NCI-H2171 treated with DMSO at 0.1 percent for 48 hours (cell line): ENCODE data around the gene NFIC.
"Not testable (repeated sequence)": the region's sequence is repeated elsewhere in the genome, so short reads cannot be mapped to it uniquely, and the experiment has no call there.

Experiments used
- DNase-seq: peaks from one replicate; lab custom pipeline; 2025; lab: John Stamatoyannopoulos, UW

Gene NFIC

DNA sequence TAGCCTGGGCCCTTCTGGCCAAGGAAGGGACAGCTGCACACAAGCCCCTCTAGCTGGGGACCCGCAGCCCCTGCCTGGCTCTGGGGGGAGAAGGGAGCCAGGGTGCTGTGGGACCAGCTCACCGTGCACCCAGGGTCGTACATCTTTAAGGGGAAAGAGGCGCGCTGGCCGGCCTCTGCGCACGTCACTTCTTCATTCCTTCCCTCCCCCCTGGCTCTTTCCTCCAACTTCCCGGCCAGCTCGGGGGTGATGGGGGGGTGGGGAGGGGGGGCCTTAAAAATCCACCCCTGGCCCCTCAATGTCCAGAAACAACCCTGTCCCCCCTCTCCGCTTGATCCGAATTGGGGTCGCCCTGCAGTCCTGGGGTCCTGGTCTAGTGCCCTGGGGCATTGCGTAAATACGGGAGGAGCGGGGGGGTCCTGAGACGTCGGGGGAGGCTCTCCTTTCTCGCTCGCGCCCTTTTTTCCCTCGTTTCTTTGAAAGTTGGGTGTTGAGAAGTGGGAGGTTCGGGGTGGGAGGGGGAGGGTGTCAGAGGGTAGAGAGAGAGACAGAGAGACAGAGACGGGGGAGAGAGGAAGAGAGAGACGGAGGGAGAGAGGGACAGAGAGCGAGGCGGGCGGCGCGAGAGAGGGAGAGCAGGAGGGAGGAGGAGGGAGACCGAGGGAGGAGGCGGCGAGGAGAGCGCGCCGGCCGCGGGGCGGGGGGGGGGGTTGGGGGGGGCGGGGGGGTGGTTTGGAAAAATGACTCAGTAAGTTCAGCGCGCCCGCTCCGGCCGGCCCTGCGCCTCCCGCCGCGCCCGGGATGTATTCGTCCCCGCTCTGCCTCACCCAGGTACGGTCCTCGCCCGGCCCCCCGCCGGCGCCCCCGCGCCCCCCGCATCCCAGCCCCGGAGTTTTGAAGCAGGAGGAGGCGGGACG is at the start of gene NFIC:
NFIC (plus strand) TSS at position 748 of the 917 bp plus-strand sequence; CDS start at position 802, 54 bp downstream.
- peak; percentile 56 for DNase-seq

DNA sequence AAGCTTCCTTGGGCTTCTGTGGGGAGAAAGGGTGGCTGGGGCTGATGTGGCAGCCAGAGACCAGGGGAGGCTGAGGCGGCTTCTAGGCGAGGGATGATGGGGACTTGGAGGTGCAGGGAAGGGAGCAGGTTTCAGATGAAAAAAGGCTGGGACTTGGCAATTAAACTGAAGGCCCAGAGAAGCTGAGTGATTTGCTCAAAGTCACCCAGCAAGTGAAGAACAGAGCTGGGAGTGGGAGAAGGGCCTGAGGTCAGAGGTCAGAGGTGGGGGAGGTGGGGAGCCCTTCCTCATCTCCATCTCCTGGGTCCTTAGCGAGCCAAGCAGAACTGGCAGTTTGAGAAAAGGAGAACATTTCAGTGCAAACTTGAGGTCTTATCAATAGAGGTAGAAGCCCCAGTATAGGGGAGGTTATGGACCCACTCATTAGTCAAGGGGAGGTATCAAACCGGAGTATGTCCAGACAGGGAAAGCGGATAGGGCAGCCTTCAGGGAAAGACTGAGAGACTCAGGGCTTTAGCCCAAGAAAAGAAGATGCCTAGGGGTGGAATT is 49.6 kb upstream of the NFIC start:
- no peak for DNase-seq

DNA sequence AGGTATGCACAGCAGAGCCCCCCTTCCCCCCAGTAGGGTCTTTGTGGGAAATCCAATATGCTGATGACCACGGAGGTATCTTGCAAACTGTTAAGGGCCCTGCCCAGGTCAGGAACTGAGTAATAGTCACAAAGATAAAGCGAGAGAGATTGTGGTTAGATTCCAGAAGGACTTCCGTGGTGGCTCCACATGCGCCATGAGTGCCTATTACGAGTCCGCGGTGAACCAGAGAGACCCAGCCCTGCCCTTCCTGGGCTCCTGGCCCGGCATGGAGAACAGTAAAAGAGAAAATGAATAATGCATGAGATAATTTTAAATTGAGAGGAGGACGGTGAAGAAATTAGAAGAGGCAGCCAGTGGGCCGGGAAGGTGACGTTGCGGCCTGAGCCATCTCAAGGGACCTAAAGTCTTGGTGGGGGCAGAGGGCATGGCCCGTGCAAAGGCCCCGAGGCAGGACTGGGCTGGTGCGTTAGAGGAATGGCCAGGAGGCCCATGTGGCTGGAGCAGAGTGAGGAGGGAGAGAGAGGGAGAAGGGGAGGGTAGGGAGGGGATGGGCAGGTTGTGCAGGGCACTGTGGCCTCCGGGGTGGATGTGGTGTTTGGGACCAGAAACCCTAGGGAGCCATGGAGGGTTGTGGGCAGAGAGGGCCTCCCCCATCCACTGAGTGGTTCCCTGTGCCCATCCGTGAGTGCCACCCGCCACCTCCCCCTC is 46.6 kb upstream of the NFIC start:
- no peak for DNase-seq

DNA sequence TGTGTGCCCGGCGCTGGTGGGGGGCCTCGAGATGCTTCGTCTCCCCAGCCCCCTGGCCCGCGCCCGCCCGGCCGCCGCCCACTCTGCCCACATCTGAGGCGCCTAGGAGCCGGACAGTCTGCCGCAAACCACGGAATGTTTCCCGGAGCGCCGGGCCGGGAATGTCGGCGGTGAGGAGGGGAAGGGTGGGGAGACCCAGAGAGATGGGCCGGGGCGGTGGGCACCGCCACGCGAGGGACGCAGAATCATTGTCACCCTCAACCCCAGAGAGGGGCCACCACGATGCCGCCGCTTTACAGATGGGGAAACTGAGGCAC is 46.1 kb upstream of the NFIC start:
- no peak for DNase-seq

DNA sequence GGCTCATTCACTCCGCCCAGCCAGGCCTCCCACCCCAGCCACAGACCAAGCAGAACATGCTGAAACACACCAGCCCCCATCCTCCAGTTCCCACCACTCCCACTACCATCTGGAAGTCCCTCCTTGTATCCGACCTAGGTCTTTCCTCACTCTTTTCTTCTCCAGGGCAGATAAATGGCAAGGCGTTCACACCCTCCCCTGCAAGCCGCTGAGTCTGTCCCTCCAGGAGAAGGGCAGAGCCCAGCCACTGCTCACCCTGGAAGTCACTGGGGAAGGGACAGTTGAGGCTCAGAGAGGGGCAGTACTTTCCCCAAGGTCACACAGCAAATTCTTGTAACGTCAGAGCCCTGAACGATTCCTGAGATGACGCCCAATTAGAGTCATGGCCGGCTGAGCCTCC is 45.5 kb upstream of the NFIC start:
- DNase-seq = no peak

DNA sequence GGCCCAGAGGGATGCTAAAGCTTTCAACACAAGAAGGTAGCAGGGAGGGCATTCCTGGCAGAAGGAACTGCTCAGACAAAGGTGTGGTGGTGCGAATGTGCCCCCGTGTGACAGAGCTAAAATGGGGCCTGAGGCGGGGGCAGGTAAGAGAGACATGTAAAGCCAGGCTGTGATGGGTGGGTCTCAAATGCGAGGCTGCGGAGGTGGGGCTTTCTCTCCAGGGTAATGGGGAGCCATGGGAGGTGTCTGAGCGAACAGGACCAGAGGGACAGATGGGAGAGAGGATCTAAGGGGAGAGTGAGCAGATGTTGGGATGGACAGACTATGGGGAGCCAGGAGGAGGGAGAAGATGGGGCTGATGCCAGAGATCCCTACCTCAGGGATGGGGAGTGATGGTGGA is 44.7 kb upstream of the NFIC start:
- DNase-seq = no peak

DNA sequence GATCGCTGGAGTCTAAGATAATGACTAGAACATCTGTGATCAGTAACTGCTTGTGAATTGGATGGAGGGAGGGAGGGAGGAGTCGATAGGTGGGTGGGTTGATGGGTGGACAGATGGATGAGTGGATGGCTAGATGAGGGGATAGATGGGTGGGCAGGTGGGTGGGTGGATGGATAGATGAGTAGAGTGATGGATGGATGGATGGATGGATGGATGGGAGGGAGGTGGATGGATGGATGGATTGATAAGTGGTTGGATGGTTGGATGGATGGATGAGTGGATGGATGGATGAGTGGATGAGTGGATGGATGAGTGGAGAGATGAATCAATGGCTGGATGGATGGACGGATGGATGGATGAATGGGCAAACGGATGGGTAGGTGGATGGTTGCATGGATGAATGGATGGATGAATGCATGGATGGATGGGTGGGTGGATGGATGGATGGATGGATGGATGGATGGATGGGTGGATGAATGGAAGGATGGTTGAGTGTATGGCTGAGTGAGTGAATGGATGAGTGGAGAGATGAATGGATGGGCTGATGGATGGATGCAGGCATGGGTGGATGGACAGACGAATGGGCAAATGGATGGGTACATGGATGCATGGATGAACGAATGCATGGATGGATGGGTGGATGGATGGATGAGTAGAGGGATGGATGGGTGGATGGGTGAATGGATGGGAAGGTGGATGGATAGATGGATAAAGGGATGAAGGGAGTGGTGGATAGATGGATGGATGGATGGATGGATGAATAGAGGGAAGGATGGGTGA is 44.0 kb upstream of the NFIC start:
- DNase-seq = no peak

DNA sequence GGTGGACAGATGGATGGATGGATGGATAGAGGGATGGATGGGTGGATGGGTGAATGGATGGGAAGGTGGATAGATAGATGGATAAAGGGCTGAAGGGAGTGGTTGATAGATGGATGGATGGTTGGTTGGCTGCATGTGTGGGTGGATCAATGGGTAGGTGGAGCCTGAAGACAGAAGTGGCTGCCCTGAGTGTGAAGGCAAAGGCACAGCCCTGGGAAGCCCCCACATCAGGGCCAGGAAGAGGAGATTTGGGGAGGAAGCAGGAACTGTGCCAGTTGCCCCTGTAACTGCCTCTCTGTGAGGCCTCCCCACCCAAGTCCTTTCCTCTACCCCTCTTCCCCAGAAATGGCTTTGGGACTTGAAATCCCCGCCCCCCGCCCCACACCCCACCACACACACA is 43.4 kb upstream of the NFIC start:
- DNase-seq = no peak

DNA sequence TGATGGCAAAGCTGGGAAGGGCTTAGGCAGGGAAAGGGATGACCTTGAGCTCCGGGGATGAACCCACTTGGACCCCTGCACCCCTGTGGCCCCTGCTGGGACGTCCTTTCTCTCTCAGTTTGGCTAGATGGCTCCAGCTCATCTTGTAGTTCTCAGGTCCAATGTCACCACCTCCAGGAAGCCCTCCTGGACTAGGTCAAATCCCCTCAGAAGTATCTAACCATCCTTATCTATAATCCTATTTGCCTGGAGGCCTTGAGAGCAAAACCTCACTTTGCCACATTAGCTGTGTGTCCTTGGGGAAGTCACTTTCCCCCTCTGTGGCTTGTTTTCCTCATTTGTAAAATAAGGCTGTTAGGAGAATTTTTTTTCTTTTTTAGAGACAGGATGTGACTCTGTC is 42.7 kb upstream of the NFIC start:
- DNase-seq = no peak

DNA sequence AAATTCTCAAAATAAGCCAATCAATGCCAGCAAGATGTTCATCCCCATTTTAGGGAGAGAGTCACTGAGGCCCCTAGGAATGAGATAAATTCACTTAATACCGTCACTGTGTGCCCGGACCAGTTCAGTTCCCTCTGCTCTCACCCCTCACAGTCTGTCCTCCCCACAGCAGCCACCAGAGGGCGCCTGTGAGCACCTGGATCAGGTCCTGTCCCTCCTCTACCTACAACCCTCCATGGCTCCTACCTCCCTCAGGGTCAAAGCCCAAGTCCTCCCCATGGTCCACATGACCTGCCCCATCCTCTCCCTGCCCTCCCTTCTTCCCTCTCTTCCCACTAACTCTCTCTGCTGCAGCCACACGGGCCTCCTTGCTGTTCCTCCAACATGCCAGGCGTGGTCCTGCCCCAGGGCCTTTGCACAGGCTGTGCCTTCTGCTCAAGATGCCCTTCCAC is 42.0 kb upstream of the NFIC start:
- DNase-seq = no peak

DNA sequence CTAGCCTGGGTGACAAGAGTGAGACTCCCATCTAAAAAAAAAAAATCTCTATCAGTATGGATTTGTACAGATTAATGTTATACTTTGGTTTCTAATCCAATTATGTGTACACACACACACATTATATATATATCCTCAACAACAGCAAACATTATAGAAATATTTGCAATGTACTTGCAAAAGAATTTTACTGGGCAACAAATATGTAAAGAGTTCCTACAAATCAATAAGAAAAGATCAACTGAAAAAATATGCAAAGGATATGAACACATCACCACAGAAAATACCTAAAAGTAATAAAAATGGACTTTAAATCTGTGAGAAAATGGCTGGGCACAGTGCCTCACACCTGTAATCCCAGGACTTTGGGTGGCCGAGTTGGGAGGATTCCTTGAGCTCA is 40.9 kb upstream of the NFIC start:
- DNase-seq = no peak

DNA sequence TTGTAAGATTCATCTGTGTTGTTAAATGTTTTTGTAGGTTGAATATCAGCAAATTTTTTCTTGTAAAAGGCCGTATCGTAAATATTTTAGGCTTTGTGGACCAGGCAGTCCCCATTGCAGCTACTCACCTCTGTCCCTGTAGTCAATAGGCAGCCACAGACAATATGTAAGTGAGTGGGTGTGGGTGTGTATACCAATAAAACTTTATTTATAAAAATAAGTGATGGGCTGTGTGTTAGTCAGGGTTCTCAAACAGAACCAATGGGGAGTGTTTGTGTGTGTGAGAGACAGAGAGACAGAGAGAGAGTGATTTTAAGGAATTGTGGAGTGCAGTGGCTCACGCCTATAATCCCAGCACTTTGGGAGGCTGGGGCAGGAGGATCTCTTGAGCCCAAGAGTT is 37.6 kb upstream of the NFIC start:
- no peak for DNase-seq

DNA sequence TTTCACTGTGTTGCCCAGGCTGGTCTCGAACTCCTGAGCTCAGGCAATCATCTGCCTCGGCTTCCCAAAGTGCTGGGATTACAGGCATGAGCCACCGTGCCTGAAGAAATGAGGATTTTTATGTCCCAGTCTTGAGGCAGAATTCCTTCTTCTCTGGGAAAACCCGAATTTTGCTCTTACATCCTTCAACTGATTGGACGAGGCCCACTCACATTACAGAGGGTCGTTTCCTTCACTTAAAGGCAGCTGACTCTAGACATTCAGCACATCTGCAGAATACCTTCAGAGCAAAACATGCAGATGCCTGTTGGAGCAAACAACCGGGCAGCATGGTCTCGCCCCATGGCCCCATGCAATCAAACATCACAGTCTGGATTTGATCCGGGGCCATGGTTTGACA is 36.3 kb upstream of the NFIC start:
- DNase-seq = no peak

DNA sequence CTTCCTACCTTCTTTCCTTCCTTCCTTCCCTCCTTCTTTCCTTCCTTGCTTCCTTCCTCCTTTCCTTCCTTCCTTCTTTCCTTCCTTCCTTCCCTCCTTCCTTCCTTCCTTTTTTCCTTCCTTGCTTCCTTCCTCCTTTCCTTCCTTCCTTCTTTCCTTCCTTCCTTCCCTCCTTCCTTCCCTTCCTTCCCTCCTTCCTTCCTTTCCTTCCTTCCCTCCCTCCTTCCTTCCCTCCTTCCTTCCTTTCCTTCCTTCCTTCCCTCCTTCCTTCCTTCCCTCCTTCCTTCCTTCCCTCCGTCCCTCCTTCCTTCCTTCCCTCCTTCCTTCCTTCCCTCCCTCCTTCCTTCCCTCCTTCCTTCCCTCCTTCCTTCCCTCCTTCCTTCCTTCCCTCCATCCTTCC is 34.2 kb upstream of the NFIC start:
- not testable (repeated sequence) for DNase-seq

DNA sequence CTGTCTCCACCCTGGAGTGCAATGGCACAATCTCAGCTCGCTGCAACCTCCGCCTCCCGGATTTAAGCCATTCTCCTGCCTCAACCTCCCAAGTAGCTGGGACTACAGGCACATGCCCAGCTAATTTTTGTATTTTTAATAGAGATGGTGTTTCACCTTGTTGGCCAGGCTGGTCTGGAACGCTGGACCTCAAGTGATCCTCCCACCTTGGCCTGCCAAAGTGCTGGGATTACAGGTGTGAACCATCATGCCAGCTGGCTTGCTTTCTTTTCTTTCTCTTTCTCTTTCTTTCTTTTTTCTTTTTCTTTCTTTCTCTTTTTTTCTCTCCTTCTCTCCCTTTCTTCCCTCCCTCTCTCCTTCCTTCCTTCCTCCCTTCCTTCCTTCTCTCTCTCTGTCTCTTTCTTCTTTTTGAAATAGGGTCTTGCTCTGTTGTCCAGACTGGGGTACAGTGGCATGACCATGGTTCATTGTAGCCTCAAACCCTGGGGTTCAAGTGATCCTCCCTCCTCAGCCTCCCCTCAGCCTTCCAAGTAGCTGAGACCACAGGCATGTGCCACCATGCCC is 33.3 kb upstream of the NFIC start:
- no peak for DNase-seq

DNA sequence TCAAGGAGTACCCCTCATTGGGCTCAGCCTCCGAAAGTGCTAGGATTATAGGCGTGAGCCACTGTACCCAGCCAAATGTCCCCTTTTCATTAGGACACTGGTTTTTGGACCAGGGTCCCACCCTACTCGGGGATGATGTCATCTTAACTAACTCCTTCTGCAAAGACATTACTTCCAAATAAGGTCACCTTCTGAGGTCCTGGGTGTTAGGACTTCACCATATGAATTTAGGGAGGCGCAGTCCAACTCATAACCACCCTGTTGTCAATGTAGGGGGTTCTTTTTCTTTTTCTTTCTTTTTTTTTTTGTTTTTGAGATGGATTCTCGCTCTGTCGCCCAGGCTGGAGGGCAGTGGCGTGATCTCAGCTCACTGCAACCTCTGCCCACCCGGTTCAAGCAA is 32.7 kb upstream of the NFIC start:
- no peak for DNase-seq

DNA sequence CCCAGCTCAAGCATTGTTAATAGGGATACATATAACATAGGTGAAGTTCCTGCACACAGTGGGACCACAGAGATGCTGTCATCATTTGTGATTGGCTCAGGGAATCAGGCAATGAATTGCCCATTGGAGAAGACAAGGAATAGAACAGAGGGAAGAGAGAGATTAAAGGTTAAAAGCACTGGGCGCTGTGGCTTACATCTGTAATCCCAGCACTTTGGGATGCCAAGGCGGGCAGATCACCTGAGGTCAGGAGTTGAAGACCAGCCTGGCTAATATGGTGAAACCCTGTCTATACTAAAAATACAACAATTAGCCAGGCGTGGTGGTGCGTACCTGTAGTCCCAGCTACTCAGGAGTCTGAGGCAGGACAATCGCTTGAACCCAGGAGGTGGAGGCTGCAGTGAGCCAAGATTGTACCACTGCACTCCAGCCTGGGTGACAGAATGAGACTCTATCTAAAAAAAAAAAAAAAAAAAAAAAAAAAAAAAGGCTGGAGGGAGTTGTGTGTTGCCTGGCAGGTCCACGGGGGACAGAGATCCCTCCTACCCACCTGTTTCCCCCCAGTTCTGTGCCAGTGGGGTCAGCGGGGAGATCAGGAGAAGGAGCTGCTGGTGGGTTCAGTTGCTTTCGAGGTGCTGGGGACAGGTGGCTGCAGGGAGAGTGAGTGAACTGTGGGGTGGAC is 31.5 kb upstream of the NFIC start:
- DNase-seq = not testable (repeated sequence)

DNA sequence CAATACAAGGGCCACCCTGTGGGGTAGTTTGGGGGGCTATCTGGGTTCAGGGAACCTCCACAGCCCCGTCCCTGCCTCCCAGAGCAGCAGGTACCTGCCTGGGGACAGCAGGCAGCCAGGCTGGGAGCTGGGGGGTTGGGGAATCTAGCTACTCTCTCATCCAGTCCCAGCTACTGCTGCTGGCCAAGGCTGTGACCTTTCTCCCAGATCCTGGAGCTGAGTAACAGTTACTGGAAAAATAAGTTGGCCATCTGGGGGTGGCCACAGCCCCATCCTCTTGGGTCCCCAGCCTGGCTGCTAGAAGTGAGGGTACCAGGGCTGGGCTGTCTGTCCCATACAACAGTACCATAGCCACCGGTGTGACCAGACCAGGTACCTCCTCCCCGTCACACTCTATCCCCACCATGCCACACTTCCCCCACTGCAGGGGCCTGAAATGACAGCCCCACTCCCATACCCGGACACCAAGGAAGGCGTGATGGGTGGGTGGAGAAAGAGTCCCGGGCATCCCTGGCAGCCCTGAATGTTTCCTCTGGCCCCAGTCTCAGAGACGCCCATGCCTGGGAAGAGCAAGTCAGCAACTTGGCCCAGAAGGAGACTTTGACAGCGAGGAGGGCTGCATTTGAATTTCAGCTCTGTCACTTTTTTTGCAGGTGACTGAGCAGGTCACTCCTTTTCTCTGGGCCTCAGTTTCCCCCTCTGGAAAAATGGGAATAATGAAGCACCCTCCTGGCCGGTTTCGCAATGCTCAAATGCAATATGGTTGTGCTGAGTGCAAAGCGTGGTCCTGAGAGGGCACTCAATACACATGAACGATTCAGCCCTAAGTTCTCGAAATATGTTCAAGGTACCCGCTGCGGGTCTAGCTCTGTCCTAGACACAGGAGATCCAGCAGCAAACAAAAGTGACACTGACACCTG is 30.7 kb upstream of the NFIC start:
- no peak for DNase-seq

DNA sequence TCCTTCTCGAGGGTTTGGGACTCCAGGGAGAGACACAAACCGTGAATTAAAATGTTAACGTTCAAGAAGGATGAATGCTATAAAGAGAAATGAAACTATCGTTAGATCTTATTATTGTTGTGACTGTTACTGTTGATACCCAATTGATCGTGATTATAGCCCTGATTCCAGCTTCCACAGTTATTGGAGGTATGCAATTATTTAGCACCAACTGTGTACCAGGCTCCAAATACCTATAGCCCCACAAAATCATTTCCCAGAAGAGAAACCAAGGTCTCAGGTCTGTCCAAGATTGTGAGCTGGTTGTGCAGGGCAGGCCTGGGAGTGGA is 30.1 kb upstream of the NFIC start:
- no peak for DNase-seq

DNA sequence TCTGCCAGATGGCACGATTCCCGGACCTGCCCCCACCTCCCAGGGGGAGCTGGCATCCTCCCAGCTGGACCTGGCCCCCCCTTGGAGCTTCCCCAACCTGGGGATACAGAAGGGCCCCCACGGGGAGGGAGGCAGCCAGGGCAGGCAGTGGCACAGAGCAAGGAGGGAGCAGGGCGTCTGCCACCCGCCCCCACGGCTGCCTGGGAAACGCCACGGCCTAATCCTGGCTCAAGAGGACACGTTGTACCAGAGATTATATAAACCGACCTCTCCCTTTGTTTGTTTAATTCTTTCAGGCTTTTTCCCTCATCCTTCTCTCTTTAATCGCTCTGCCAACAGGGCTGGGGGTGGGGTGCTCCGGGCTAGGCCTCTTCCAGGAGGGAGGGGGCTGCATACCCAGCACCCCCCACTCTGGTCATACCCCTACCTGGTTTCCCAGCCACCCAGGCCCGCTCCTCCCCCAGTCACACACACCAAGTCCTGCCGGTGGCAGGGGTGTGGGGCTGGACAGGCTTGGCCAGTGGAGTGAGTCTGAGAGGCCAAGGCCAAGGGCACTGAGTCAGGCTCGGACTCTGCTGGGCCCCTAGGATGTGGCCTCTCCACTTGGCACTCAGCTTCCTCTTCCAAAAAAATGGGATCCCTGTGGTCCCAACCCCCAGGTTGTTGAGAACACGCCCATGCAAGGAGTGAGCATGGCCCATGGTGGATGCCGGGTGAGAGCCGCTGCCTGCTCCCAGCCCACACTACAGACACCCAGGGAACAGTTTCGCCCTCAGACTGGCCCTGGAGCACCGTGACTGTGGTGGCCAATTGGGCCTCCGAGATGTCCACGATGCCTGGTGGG is 29.5 kb upstream of the NFIC start:
- DNase-seq = peak; percentile 88
